Esophagus squamous epithelium (tissue), 4 donors: Measurements from ENCODE around the gene CABLES1.

Experiments
- POLR2A ChIP-seq, 4 donors: fragments of 450-650 bp; IDR thresholded peaks; one replicate each; pipeline ENCODE4 v1.6.1; 2017; ENCODE audit warnings: antibody characterized with exemption in 4 of 4, mild to moderate bottlenecking in 4 of 4, moderate library complexity in 3 of 4
- TF ChIP-seq, protein P1 (sequence below), 6 experiments: fragments of 450-650 bp in 4 of 6; fragments of 200-600 bp in 2 of 6; sonication (generic) in 2 of 6; IDR thresholded peaks; one replicate each; pipeline ENCODE4 v1.5.1; 2016 to 2019; ENCODE audit warnings: antibody characterized with exemption in 6 of 6, mild to moderate bottlenecking in 4 of 6, moderate library complexity in 4 of 6

DNA sequence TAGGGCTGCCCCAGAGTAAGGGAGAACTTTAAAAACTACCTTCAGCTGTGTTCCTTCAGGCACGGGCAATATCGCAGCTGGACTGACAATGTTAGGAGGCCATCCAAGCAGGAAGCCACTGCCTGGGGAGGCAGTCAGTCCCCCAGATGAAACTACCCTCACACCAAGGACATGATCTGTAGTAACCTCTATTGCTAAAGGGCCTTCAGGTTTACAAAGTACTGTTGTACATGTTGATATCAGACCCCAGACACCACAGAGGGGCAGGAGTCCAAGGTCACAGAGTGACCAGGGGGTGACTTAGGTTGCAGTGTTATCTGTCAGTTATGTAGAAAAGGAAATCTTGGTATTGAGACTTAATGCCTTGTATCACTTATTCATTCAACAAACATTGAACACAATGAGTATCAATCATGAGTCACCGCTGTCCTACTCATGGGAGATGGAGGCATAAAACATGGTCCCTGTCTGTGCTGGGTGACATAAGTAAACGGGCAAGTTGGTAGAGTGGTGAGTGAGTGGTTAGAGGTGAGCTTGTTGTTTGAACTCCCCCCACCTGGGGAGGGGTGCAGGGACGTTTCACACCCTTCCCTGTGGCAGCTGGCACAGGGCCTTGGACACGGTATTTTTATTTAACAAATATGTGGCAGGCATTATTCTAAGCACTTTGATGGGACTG lies 7.1 kb downstream of the CABLES1 start:
- TF ChIP-seq, protein P1, sequence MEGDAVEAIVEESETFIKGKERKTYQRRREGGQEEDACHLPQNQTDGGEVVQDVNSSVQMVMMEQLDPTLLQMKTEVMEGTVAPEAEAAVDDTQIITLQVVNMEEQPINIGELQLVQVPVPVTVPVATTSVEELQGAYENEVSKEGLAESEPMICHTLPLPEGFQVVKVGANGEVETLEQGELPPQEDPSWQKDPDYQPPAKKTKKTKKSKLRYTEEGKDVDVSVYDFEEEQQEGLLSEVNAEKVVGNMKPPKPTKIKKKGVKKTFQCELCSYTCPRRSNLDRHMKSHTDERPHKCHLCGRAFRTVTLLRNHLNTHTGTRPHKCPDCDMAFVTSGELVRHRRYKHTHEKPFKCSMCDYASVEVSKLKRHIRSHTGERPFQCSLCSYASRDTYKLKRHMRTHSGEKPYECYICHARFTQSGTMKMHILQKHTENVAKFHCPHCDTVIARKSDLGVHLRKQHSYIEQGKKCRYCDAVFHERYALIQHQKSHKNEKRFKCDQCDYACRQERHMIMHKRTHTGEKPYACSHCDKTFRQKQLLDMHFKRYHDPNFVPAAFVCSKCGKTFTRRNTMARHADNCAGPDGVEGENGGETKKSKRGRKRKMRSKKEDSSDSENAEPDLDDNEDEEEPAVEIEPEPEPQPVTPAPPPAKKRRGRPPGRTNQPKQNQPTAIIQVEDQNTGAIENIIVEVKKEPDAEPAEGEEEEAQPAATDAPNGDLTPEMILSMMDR (IDR thresholded peaks at IDR 0.05), result no peak
- no peak for TF ChIP-seq POLR2A (IDR thresholded peaks at IDR 0.05)
